ENCODE measurements around the gene NFATC2IP. TPM values are rescaled to one million over a fixed set of nuclear protein-coding genes. Genes with fewer than 3 reads are reported as not detected.

The NFATC2IP gene
- polyA plus RNA-seq, 1 donor from 2014 or later = 39.1 TPM

DNA sequence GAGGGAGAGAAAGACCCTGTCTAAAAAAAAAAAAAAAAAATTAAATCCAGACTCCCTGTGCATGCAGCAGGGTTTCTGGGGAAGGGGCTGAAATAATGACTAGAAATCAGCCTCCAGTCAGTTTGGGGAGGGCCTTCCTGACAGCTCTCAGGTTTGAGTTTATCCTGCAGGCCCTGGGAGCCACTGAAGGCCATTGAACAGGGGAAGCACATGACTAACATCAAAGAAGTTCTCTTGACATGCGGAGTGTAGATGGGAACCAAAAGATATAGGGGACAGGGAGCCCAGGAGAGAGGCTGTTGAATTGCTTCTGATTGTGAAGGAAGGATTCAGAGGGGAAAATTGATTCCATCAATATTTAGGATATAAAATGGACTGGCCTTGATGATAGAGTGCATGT, 22.9 kb upstream of the NFATC2IP start:
- Histone ChIP-seq H3F3A (ENCODE audit: insufficient read depth, low read length, poor library complexity, severe bottlenecking) (no peaks in the 10 kb centered on the region), H4K20me1 (ENCODE audit: insufficient read depth) (no peaks in the 10 kb centered on the region), H3K9me3 (ENCODE audit: low read length) (no peaks in the 10 kb centered on the region), H3K9me2 (ENCODE audit: insufficient read depth, low read length) (no peaks in the 10 kb centered on the region), H3K27ac (ENCODE audit: low read length) (no peak overlapping the region), H3K27me3 (ENCODE audit: insufficient read depth, low read depth, low read length) (no peaks in the 10 kb centered on the region), H3K79me2 (replicated peaks; ENCODE audit: insufficient read depth, low read length) (no peaks in the 10 kb centered on the region), H3K9ac (ENCODE audit: low read length) (no peak overlapping the region), H3K4me2 (ENCODE audit: low read length) (no peak overlapping the region), H3K36me3 (ENCODE audit: insufficient read depth, low read length) (no peaks in the 10 kb centered on the region), H2AFZ (ENCODE audit: low read depth, low read length) (no peak overlapping the region), H3K4me3 (ENCODE audit: low read length) (no peak overlapping the region)
- TF ChIP-seq, protein P1, sequence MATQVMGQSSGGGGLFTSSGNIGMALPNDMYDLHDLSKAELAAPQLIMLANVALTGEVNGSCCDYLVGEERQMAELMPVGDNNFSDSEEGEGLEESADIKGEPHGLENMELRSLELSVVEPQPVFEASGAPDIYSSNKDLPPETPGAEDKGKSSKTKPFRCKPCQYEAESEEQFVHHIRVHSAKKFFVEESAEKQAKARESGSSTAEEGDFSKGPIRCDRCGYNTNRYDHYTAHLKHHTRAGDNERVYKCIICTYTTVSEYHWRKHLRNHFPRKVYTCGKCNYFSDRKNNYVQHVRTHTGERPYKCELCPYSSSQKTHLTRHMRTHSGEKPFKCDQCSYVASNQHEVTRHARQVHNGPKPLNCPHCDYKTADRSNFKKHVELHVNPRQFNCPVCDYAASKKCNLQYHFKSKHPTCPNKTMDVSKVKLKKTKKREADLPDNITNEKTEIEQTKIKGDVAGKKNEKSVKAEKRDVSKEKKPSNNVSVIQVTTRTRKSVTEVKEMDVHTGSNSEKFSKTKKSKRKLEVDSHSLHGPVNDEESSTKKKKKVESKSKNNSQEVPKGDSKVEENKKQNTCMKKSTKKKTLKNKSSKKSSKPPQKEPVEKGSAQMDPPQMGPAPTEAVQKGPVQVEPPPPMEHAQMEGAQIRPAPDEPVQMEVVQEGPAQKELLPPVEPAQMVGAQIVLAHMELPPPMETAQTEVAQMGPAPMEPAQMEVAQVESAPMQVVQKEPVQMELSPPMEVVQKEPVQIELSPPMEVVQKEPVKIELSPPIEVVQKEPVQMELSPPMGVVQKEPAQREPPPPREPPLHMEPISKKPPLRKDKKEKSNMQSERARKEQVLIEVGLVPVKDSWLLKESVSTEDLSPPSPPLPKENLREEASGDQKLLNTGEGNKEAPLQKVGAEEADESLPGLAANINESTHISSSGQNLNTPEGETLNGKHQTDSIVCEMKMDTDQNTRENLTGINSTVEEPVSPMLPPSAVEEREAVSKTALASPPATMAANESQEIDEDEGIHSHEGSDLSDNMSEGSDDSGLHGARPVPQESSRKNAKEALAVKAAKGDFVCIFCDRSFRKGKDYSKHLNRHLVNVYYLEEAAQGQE (IDR thresholded peaks at IDR 0.05; ENCODE audit: borderline replicate concordance) = no peak
- TF ChIP-seq RAD21 (conservative IDR thresholded peaks at IDR 0.05) = no peak
- TF ChIP-seq, protein P2, sequence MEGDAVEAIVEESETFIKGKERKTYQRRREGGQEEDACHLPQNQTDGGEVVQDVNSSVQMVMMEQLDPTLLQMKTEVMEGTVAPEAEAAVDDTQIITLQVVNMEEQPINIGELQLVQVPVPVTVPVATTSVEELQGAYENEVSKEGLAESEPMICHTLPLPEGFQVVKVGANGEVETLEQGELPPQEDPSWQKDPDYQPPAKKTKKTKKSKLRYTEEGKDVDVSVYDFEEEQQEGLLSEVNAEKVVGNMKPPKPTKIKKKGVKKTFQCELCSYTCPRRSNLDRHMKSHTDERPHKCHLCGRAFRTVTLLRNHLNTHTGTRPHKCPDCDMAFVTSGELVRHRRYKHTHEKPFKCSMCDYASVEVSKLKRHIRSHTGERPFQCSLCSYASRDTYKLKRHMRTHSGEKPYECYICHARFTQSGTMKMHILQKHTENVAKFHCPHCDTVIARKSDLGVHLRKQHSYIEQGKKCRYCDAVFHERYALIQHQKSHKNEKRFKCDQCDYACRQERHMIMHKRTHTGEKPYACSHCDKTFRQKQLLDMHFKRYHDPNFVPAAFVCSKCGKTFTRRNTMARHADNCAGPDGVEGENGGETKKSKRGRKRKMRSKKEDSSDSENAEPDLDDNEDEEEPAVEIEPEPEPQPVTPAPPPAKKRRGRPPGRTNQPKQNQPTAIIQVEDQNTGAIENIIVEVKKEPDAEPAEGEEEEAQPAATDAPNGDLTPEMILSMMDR (IDR thresholded peaks at IDR 0.05; ENCODE audit: poor library complexity, severe bottlenecking) = no peak
- TF ChIP-seq TAF1 (IDR thresholded peaks at IDR 0.05; ENCODE audit: low read depth) = no peak
- no peak for TF ChIP-seq SMC3 (conservative IDR thresholded peaks at IDR 0.05; ENCODE audit: poor library complexity)
- TF ChIP-seq EZH2 (IDR thresholded peaks at IDR 0.05; ENCODE audit: borderline replicate concordance, insufficient read depth, low read length, poor library complexity, severe bottlenecking) = no peak
- TF ChIP-seq MXI1 (conservative IDR thresholded peaks at IDR 0.05; ENCODE audit: poor library complexity, severe bottlenecking) = no peak
- no peak for TF ChIP-seq EP300 (conservative IDR thresholded peaks at IDR 0.05; ENCODE audit: poor library complexity, severe bottlenecking)
- no peak for TF ChIP-seq POLR2AphosphoS5 (IDR thresholded peaks at IDR 0.05)

DNA sequence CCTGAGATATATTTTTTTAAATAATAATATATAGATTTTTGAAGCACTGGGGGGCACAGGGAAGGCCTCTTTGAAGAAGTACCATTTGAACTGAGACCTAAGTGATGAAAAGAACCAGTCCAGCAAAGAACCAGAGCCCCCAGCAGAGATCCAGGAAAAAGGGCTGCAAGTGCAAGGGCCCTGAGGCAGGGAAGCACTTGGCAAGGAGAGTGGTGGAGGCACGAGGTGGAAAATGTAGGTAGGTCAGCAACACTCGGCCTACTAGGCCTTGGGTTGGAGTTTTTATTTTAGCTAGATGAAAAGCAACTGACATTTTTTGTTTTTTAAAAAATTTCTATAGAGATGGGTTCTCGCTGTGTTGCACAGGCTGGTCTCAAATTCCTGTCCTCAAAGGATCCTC, 20.5 kb upstream of the NFATC2IP start:
- Histone ChIP-seq H4K20me1 (ENCODE audit: insufficient read depth) (no peaks in the 10 kb centered on the region), H3F3A (ENCODE audit: insufficient read depth, low read length, poor library complexity, severe bottlenecking) (no peaks in the 10 kb centered on the region), H3K36me3 (ENCODE audit: insufficient read depth, low read length) (no peaks in the 10 kb centered on the region), H3K9me3 (ENCODE audit: low read length) (no peaks in the 10 kb centered on the region), H3K27ac (ENCODE audit: low read length) (no peak overlapping the region), H3K4me3 (ENCODE audit: low read length) (no peak overlapping the region), H3K4me2 (ENCODE audit: low read length) (no peak overlapping the region), H3K27me3 (ENCODE audit: insufficient read depth, low read depth, low read length) (no peaks in the 10 kb centered on the region), H3K9me2 (ENCODE audit: insufficient read depth, low read length) (no peaks in the 10 kb centered on the region), H3K9ac (ENCODE audit: low read length) (no peak overlapping the region), H3K79me2 (replicated peaks; ENCODE audit: insufficient read depth, low read length) (no peaks in the 10 kb centered on the region), H2AFZ (ENCODE audit: low read depth, low read length) (no peak overlapping the region)
- no peak for TF ChIP-seq POLR2AphosphoS5 (IDR thresholded peaks at IDR 0.05)
- no peak for TF ChIP-seq RAD21 (conservative IDR thresholded peaks at IDR 0.05)
- no peak for TF ChIP-seq SMC3 (conservative IDR thresholded peaks at IDR 0.05; ENCODE audit: poor library complexity)
- TF ChIP-seq MXI1 (conservative IDR thresholded peaks at IDR 0.05; ENCODE audit: poor library complexity, severe bottlenecking) = no peak
- no peak for TF ChIP-seq EZH2 (IDR thresholded peaks at IDR 0.05; ENCODE audit: borderline replicate concordance, insufficient read depth, low read length, poor library complexity, severe bottlenecking)
- TF ChIP-seq, protein P2 (IDR thresholded peaks at IDR 0.05; ENCODE audit: poor library complexity, severe bottlenecking) = no peak
- no peak for TF ChIP-seq TAF1 (IDR thresholded peaks at IDR 0.05; ENCODE audit: low read depth)

All from neural cell (in vitro differentiated cells).